OCI-LY7 (cell line): ENCODE data around the gene LILRA5.

Experiments used
- EZH2phosphoT487 ChIP-seq: fragments of 200-600 bp; sonication (generic); IDR thresholded peaks from 2 replicates; pipeline ENCODE4 v1.6.1; 2018; ENCODE audit warnings: low read depth, borderline replicate concordance, mild to moderate bottlenecking, mixed run types, antibody characterized with exemption, low read length, moderate library complexity, mixed read lengths
- TF ChIP-seq, protein P1 (sequence below): fragments of 200-600 bp; sonication (generic); conservative IDR thresholded peaks from 2 replicates; pipeline ENCODE4 v1.5.1; 2014; ENCODE audit warnings: mild to moderate bottlenecking, antibody characterized with exemption, low read length, moderate library complexity, mixed read lengths

DNA sequence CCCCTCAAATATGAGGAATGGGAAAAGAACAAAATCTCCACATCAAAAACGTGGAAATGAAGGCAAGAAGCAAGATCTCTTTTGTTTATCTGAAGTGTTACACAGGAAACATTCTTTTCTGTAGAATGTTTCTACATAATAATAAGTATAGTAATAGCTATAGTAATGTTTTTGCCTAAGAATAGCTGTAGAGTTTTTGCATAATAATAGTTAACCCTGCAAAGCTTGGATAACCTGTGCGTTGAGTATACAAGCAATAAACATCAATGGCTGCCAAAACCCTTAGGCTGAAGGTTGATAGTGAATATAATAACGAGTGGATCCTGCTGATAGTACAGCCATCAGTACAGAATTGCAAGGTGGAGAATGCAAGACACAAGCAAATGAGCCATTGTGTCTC, 11.1 kb upstream of the LILRA5 start:
- TF ChIP-seq, protein P1, sequence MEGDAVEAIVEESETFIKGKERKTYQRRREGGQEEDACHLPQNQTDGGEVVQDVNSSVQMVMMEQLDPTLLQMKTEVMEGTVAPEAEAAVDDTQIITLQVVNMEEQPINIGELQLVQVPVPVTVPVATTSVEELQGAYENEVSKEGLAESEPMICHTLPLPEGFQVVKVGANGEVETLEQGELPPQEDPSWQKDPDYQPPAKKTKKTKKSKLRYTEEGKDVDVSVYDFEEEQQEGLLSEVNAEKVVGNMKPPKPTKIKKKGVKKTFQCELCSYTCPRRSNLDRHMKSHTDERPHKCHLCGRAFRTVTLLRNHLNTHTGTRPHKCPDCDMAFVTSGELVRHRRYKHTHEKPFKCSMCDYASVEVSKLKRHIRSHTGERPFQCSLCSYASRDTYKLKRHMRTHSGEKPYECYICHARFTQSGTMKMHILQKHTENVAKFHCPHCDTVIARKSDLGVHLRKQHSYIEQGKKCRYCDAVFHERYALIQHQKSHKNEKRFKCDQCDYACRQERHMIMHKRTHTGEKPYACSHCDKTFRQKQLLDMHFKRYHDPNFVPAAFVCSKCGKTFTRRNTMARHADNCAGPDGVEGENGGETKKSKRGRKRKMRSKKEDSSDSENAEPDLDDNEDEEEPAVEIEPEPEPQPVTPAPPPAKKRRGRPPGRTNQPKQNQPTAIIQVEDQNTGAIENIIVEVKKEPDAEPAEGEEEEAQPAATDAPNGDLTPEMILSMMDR: no peak
- no peak for TF ChIP-seq EZH2phosphoT487
